Naive thymus-derived CD4-positive, alpha-beta T cell (primary cell): Measurements from ENCODE around the gene CHRM1. TPM values are rescaled to one million over a fixed set of nuclear protein-coding genes. Genes with fewer than 3 reads are reported as not detected.
A peak's percentile ranks its signal among the peaks of the same experiment; 100 is the strongest.

Source experiments
- ATAC-seq: fragments of 150-1000 bp; cut with Tn5 transposase; 2 replicates; pipeline ENCODE4 v1.10.0; 2021; ENCODE audit warnings: mild to moderate bottlenecking, moderate library complexity
- CTCF ChIA-PET: fragments of 350-600 bp; sonication (Branson Sonifier 250); formaldehyde crosslinking; loops from one replicate; lab custom pipeline; 2021; ENCODE audit warnings: antibody characterized with exemption; lab: Charles Lee
- POLR2A ChIA-PET: fragments of 350-600 bp; sonication (Branson Sonifier 250); formaldehyde crosslinking; loops from one replicate; lab custom pipeline; 2021; ENCODE audit warnings: antibody characterized with exemption, inconsistent platforms; lab: Charles Lee
- DNase-seq, 9 donors: peaks; one replicate each; pipeline versions ENCODE4 v3.0.0 to v3.0.0-alpha.2; 2020 to 2022; ENCODE audit warnings: mixed read lengths in 1 of 9
- H3K27ac ChIP-seq: one replicate; pipeline ENCODE4 v1.7.0; 2013; ENCODE audit warnings: mild to moderate bottlenecking, low read depth, low read length, moderate library complexity
- H3K27me3 ChIP-seq, 2 donors: one replicate each; pipeline ENCODE4 v1.7.0; 2013; ENCODE audit warnings: low read length in 2 of 2, mild to moderate bottlenecking in 2 of 2, moderate library complexity in 2 of 2; ENCODE audit not compliant: control insufficient read depth in 2 of 2, insufficient read depth in 2 of 2
- H3K36me3 ChIP-seq, 3 experiments: 1 replicate in 2 of 3; 2 replicates in 1 of 3; pipeline ENCODE4 v1.7.0; 2013; ENCODE audit warnings: low read length in 3 of 3, mild to moderate bottlenecking in 3 of 3, moderate library complexity in 1 of 3; ENCODE audit not compliant: insufficient read depth in 3 of 3, control insufficient read depth in 2 of 3
- H3K4me1 ChIP-seq, 2 donors: one replicate each; pipeline ENCODE4 v1.7.0; 2013; ENCODE audit warnings: low read length in 2 of 2, mild to moderate bottlenecking in 2 of 2, moderate library complexity in 1 of 2; ENCODE audit not compliant: control insufficient read depth in 2 of 2, insufficient read depth in 2 of 2
- H3K4me3 ChIP-seq: 2 replicates; pipeline ENCODE4 v1.7.0; 2013; ENCODE audit warnings: mild to moderate bottlenecking, low read length
- H3K9me3 ChIP-seq, 3 experiments: 1 replicate in 2 of 3; 2 replicates in 1 of 3; pipeline ENCODE4 v1.7.0; 2013; ENCODE audit warnings: low read length in 3 of 3; ENCODE audit not compliant: control insufficient read depth in 2 of 3
- H3K27ac Mint-ChIP-seq, 9 donors: one replicate each; pipeline ENCODE4 v1.8.0; 2020 to 2022; ENCODE audit warnings: mixed read lengths in 9 of 9, mild to moderate bottlenecking in 8 of 9, moderate library complexity in 5 of 9, inconsistent platforms in 2 of 9
- H3K27me3 Mint-ChIP-seq, 5 donors: one replicate each; pipeline ENCODE4 v1.8.0; 2021 to 2022; ENCODE audit warnings: mixed read lengths in 5 of 5, mild to moderate bottlenecking in 1 of 5
- H3K36me3 Mint-ChIP-seq, 5 donors: one replicate each; pipeline ENCODE4 v1.8.0; 2020 to 2022; ENCODE audit warnings: mixed read lengths in 5 of 5, mild to moderate bottlenecking in 3 of 5, inconsistent platforms in 1 of 5
- H3K4me1 Mint-ChIP-seq, 7 donors: one replicate each; pipeline ENCODE4 v1.8.0; 2020 to 2022; ENCODE audit warnings: mixed read lengths in 7 of 7, mild to moderate bottlenecking in 3 of 7, inconsistent platforms in 1 of 7
- H3K4me3 Mint-ChIP-seq, 10 donors: one replicate each; pipeline ENCODE4 v1.8.0; 2020 to 2022; ENCODE audit warnings: mild to moderate bottlenecking in 10 of 10, mixed read lengths in 10 of 10, moderate library complexity in 6 of 10, inconsistent platforms in 2 of 10
- H3K9me3 Mint-ChIP-seq, 11 donors: one replicate each; pipeline ENCODE4 v1.8.0; 2020 to 2022; ENCODE audit warnings: mixed read lengths in 11 of 11, mild to moderate bottlenecking in 4 of 11, inconsistent platforms in 1 of 11, moderate library complexity in 1 of 11
- intact Hi-C, 2 donors: fragments of 100-400 bp; cut with micrococcal nuclease; formaldehyde crosslinking; loops; one replicate each; pipeline ENCODE4 v1.15.1; 2023
- polyA plus RNA-seq, 2 donors: library from polyadenylated mRNA; unstranded; fragments of 300-500 nt; fragmentation: Illumina TruSeq; gene quantifications; one replicate each; pipeline ENCODE4 v1.2.3, GENCODE V29; 2021
- total RNA-seq, 6 experiments: library from RNA in 5 of 6; stranded (reverse) in 5 of 6; gene quantifications; 1 replicate in 5 of 6; 2 replicates in 1 of 6; pipeline ENCODE4 v1.2.3 and lab custom pipeline; 2021 to 2026

CHRM1 gene
- total and polyA plus RNA-seq, 7 experiments from 2014 or later, result not detected

DNA sequence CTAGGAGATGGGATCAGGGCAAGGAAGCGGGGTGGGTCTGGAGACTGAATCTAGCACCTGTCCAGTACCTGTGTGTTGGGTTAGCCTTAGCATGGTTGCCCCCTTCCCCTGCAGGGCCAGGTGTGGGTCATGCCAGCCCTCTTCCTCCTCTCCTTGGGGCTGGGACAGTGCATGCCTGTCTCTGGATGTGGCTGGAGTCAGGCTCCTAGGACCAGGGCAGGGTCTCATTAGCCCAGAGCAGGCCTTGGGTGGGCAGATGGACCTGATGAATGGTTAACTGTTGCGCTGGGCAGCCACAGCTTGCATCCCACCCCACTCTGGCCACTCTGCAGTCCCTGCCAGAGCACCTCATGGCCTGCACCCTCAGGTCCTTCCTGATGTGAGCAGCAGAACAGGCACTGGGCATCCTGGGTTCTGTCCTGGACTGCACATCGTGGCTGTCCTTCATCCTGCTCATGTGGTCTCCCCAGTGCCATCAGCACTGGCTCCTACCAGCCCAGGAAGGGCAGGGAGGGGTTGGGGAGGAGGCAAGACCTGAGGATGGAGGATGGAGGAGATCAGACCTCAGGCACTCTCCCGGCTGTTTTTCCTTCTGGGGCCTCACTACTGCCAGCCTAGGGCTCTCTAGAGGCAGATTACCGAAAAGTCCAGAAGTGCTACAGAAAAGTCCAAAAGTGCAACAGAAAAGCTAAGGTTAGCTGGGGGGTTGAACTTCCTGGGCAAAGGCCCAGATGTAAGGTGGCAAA, 12.8 kb upstream of the CHRM1 start:
- no peaks in the 10 kb centered on the region for H3K9me3 ChIP-seq
- no peaks in the 10 kb centered on the region for H3K4me1 Mint-ChIP-seq
- no peaks in the 10 kb centered on the region for H3K4me1 ChIP-seq
- H3K27me3 Mint-ChIP-seq, result peaks cover 20 to 33% (median 29%) of the 10 kb centered on the region in 5 donors
- H3K4me3 Mint-ChIP-seq, result no peak overlapping the region
- intact Hi-C loops, result no loop called here
- ChIA-PET POLR2A (no interaction called here), CTCF (no interaction called here)
- ATAC-seq (no peak), DNase-seq (no peak)
- no peaks in the 10 kb centered on the region for H3K36me3 ChIP-seq
- no peak overlapping the region for H3K27ac ChIP-seq
- no peaks in the 10 kb centered on the region for H3K27me3 ChIP-seq
- H3K4me3 ChIP-seq, result no peak overlapping the region
- H3K27ac Mint-ChIP-seq, result no peak overlapping the region
- H3K9me3 Mint-ChIP-seq, result peaks cover 0 to 7% (median 4%) of the 10 kb centered on the region in 11 donors
- peaks cover 0 to 4% (median 0%) of the 10 kb centered on the region in 5 donors for H3K36me3 Mint-ChIP-seq

GRCh38 chr11:62933285-62933684, 12.1 kb upstream of the CHRM1 start:
- Mint-ChIP-seq H3K4me1 (no peaks in the 10 kb centered on the region), H3K36me3 (peaks cover 0 to 4% (median 0%) of the 10 kb centered on the region in 5 donors), H3K27ac (no peak overlapping the region), H3K9me3 (peaks cover 0 to 8% (median 4%) of the 10 kb centered on the region in 11 donors), H3K4me3 (no peak overlapping the region), H3K27me3 (peaks cover 23 to 39% (median 36%) of the 10 kb centered on the region in 5 donors)
- ChIA-PET CTCF (no interaction called here), POLR2A (no interaction called here)
- peaks cover 0 to 3% of the 10 kb centered on the region in 2 donors for H3K27me3 ChIP-seq
- H3K4me3 ChIP-seq, result no peak overlapping the region
- no peak for ATAC-seq
- H3K36me3 ChIP-seq, result no peaks in the 10 kb centered on the region
- intact Hi-C loops, result no loop called here
- no peaks in the 10 kb centered on the region for H3K9me3 ChIP-seq
- H3K27ac ChIP-seq, result no peak overlapping the region
- no peaks in the 10 kb centered on the region for H3K4me1 ChIP-seq
- DNase-seq, result no peak

GRCh38 chr11:62931499-62932278, 10.5 kb upstream of the CHRM1 start:
- peaks cover 1 to 3% of the 10 kb centered on the region in 2 donors for H3K4me1 ChIP-seq
- H3K27me3 ChIP-seq, result peaks cover 0 to 4% of the 10 kb centered on the region in 2 donors
- Mint-ChIP-seq H3K9me3 (peaks cover 0 to 1% (median 0%) of the 10 kb centered on the region in 11 donors), H3K4me1 (peaks cover 0 to 7% (median 3%) of the 10 kb centered on the region in 7 donors), H3K27me3 (peaks cover 39 to 47% (median 43%) of the 10 kb centered on the region in 5 donors), H3K4me3 (no peak overlapping the region), H3K36me3 (no peaks in the 10 kb centered on the region), H3K27ac (peak overlapping the region in 1 of 9 donors; percentile 6)
- ChIA-PET POLR2A (no interaction called here), CTCF (no interaction called here)
- DNase-seq, result no peak
- H3K9me3 ChIP-seq, result no peaks in the 10 kb centered on the region
- intact Hi-C loops, result no loop called here
- H3K36me3 ChIP-seq, result no peaks in the 10 kb centered on the region
- H3K27ac ChIP-seq, result no peak overlapping the region
- ATAC-seq, result no peak
- H3K4me3 ChIP-seq, result no peak overlapping the region

DNA sequence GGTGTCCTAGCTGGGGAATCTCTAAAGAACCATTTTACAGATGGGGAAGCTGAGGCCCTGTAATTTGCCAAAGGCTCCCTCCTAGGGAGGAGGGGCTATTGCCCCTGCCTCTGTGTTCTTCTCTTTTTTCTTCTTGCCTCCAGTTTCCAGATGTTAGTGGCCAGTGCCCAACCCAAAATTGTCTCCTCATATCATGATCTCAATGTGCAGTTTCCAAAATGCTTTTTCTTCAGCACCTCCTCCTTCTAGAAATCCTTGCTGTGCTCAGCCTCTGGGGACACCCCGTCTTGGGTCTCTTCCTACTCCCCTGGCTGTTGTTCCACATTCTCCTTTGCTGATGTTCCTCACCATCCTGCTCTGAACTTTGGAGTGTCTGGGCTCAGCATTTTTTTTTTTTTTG, 9.5 kb upstream of the CHRM1 start:
- peaks cover 9 to 13% of the 10 kb centered on the region in 2 donors for H3K4me1 ChIP-seq
- H3K27me3 ChIP-seq, result peaks cover 0 to 11% of the 10 kb centered on the region in 2 donors
- intact Hi-C loops, result no loop called here
- Mint-ChIP-seq H3K4me1 (peaks cover 0 to 18% (median 11%) of the 10 kb centered on the region in 7 donors), H3K27ac (no peak overlapping the region), H3K27me3 (peaks cover 40 to 56% (median 49%) of the 10 kb centered on the region in 5 donors), H3K4me3 (no peak overlapping the region), H3K36me3 (no peaks in the 10 kb centered on the region), H3K9me3 (peaks cover 0 to 1% (median 0%) of the 10 kb centered on the region in 11 donors)
- no peaks in the 10 kb centered on the region for H3K36me3 ChIP-seq
- ATAC-seq, result no peak
- no peaks in the 10 kb centered on the region for H3K9me3 ChIP-seq
- CTCF ChIA-PET, result no interaction called here
- no peak overlapping the region for H3K27ac ChIP-seq
- no peak overlapping the region for H3K4me3 ChIP-seq
- DNase-seq, result no peak
- POLR2A ChIA-PET, result no interaction called here

GRCh38 chr11:62930157-62930556, 9.0 kb upstream of the CHRM1 start:
- peaks cover 9 to 14% of the 10 kb centered on the region in 2 donors for H3K4me1 ChIP-seq
- no peak overlapping the region for H3K4me3 ChIP-seq
- H3K36me3 ChIP-seq, result no peaks in the 10 kb centered on the region
- no peaks in the 10 kb centered on the region for H3K9me3 ChIP-seq
- intact Hi-C loops, result no loop called here
- no peak overlapping the region for H3K27ac ChIP-seq
- Mint-ChIP-seq H3K4me1 (peaks cover 0 to 23% (median 16%) of the 10 kb centered on the region in 7 donors), H3K27me3 (peaks cover 45 to 61% (median 55%) of the 10 kb centered on the region in 5 donors), H3K9me3 (peaks cover 0 to 1% (median 0%) of the 10 kb centered on the region in 11 donors), H3K36me3 (no peaks in the 10 kb centered on the region), H3K27ac (no peak overlapping the region), H3K4me3 (no peak overlapping the region)
- ChIA-PET CTCF (interaction anchor here (0.8 kb wide), 1 partner anchor 24 kb away, joined by 3 read pairs; no protein-coding TSS in a partner anchor), POLR2A (no interaction called here)
- ATAC-seq (no peak), DNase-seq (no peak)
- peaks cover 0 to 11% of the 10 kb centered on the region in 2 donors for H3K27me3 ChIP-seq

- Mint-ChIP-seq H3K27ac (no peak overlapping the region), H3K9me3 (peaks cover 0 to 1% (median 0%) of the 10 kb centered on the region in 11 donors), H3K4me1 (peaks cover 8 to 32% (median 23%) of the 10 kb centered on the region in 7 donors), H3K4me3 (peak overlapping the region in 1 of 10 donors; percentile 47), H3K36me3 (no peaks in the 10 kb centered on the region), H3K27me3 (peaks cover 62 to 79% (median 64%) of the 10 kb centered on the region in 5 donors)
- Histone ChIP-seq H3K4me1 (peaks cover 9 to 19% of the 10 kb centered on the region in 2 donors), H3K27ac (no peak overlapping the region), H3K27me3 (peaks cover 0 to 17% of the 10 kb centered on the region in 2 donors), H3K9me3 (no peaks in the 10 kb centered on the region), H3K4me3 (no peak overlapping the region), H3K36me3 (no peaks in the 10 kb centered on the region)
- ATAC-seq, result no peak
- ChIA-PET CTCF (no interaction called here), POLR2A (no interaction called here)
- no peak for DNase-seq
- intact Hi-C loops, result no loop called here
Measured at GRCh38 chr11:62928011-62928410, 6.8 kb upstream of the CHRM1 start.
